HepG2 (cell line): ENCODE results near the gene ZBTB7C. TPM values are rescaled to one million over a fixed set of nuclear protein-coding genes. Genes with fewer than 3 reads are reported as not detected.

ENCODE experiments used
- ATAC-seq: fragments of 200-7000 bp; cut with Tn5 transposase; 3 replicates; pipeline ENCODE4 v1.9.1; 2020; ENCODE audit warnings: mild to moderate bottlenecking, moderate library complexity
- BruUV-seq: library from RNA; stranded (reverse); fragments of 400-500 nt; replicated peaks from 2 replicates; lab custom pipeline; 2021; lab: Mats Ljungman, UMichigan
- CTCF ChIA-PET: fragments of 300-600 bp; formaldehyde crosslinking; extraction: SDS; loops from one replicate; lab custom pipeline; 2021; ENCODE audit warnings: low total read pairs, inconsistent platforms, low intra/inter-chr PET ratio; lab: Yijun Ruan, JAX
- POLR2A ChIA-PET: fragments of 350-600 bp; sonication (Branson Sonifier 250); formaldehyde crosslinking; loops from one replicate; lab custom pipeline; 2020; ENCODE audit warnings: antibody characterized with exemption, inconsistent platforms; lab: Yijun Ruan, JAX
- DNase-seq: peaks from one replicate; pipeline ENCODE4 v3.0.0-alpha.2; 2015; ENCODE audit warnings: low spot score
- FAIRE-seq: peaks from 3 replicates; lab custom pipeline; 2011; peaks lifted over from hg19 to GRCh38; lab: Jason Lieb, UNC
- H2AFZ ChIP-seq: one replicate; pipeline ENCODE4 v1.6.1; 2011; ENCODE audit warnings: low read length, inconsistent platforms
- H3K27ac ChIP-seq: fragments of 300-600 bp; 3 replicates; pipeline ENCODE4 v1.8.0; 2011; ENCODE audit warnings: mixed run types, mild to moderate bottlenecking, mixed read lengths, low read length, inconsistent platforms; ENCODE audit not compliant: insufficient read depth; ENCODE audit errors: extremely low read length
- H3K27me3 ChIP-seq, 2 experiments: fragments of 200-600 bp in 1 of 2; 2 replicates in 1 of 2; 3 replicates in 1 of 2; pipeline versions ENCODE4 v1.6.0 to v1.8.0; 2011; ENCODE audit warnings: low read length in 2 of 2, mild to moderate bottlenecking in 2 of 2, moderate library complexity in 2 of 2, inconsistent platforms in 1 of 2; ENCODE audit not compliant: insufficient read depth in 2 of 2, control insufficient read depth in 1 of 2
- H3K36me3 ChIP-seq, 2 experiments: fragments of 200-600 bp in 1 of 2; replicated peaks in 1 of 2; 2 replicates in 1 of 2; 3 replicates in 1 of 2; pipeline versions ENCODE4 v1.5.1 to v1.8.0; 2011; ENCODE audit warnings: low read length in 2 of 2, inconsistent platforms in 1 of 2; ENCODE audit not compliant: insufficient read depth in 2 of 2, control insufficient read depth in 1 of 2
- H3K4me1 ChIP-seq: 2 replicates; pipeline ENCODE4 v1.5.1; 2012; ENCODE audit warnings: low read length, inconsistent platforms; ENCODE audit not compliant: insufficient read depth
- H3K4me2 ChIP-seq: 2 replicates; pipeline ENCODE4 v1.6.0; 2011; ENCODE audit warnings: low read depth, low read length, inconsistent platforms
- H3K4me3 ChIP-seq, 3 experiments: fragments of 200-600 bp in 1 of 3; sonication (generic), shearing (Covaris generic) in 1 of 3; replicated peaks in 1 of 3; 2 replicates each; pipeline ENCODE4 v1.5.1; 2011 to 2016; ENCODE audit warnings: low read length in 3 of 3, inconsistent platforms in 2 of 3, low read depth in 2 of 3, mild to moderate bottlenecking in 2 of 3, control low read depth in 1 of 3, mixed read lengths in 1 of 3; ENCODE audit not compliant: insufficient read depth in 1 of 3
- H3K79me2 ChIP-seq: one replicate; pipeline ENCODE4 v1.6.1; 2011; ENCODE audit warnings: low read length, inconsistent platforms; ENCODE audit not compliant: insufficient read depth
- H3K9ac ChIP-seq: 2 replicates; pipeline ENCODE4 v1.6.0; 2011; ENCODE audit warnings: mild to moderate bottlenecking, low read depth, low read length, inconsistent platforms; ENCODE audit not compliant: insufficient read depth
- H3K9me3 ChIP-seq: 2 replicates; pipeline ENCODE4 v1.5.1; 2012; ENCODE audit warnings: mild to moderate bottlenecking, low read length
- H4K20me1 ChIP-seq: 2 replicates; pipeline ENCODE4 v1.6.0; 2011; ENCODE audit warnings: inconsistent platforms, mild to moderate bottlenecking, low read length, moderate library complexity; ENCODE audit not compliant: insufficient read depth
- AGO2 ChIP-seq: fragments of 200-400 bp; formaldehyde crosslinking; optimal IDR thresholded peaks from 2 replicates; pipeline ENCODE3; 2017; ENCODE audit warnings: mild to moderate bottlenecking, low read depth, low read length, moderate library complexity
- ARNTL ChIP-seq: sonication (generic); formaldehyde crosslinking; IDR thresholded peaks from 2 replicates; pipeline ENCODE4 v1.4.0; 2020; ENCODE audit warnings: mild to moderate bottlenecking, missing genetic modification reagents
- ATF7 ChIP-seq, 2 experiments: fragments of 450-650 bp in 1 of 2; sonication (generic) in 1 of 2; formaldehyde crosslinking in 1 of 2; IDR thresholded peaks; 2 replicates each; pipeline versions ENCODE4 v1.4.0 to v1.6.1; 2016 to 2020; ENCODE audit warnings: antibody characterized with exemption in 1 of 2, mild to moderate bottlenecking in 1 of 2, missing genetic modification reagents in 1 of 2
- CENPX ChIP-seq: sonication (generic); formaldehyde crosslinking; IDR thresholded peaks from 2 replicates; pipeline ENCODE4 v1.9.0; 2021; ENCODE audit warnings: mild to moderate bottlenecking, missing genetic modification reagents, moderate library complexity
- FOXP1 ChIP-seq, 2 experiments: fragments of 450-650 bp in 1 of 2; IDR thresholded peaks; 2 replicates each; pipeline ENCODE4 v1.6.1; 2017 to 2018; ENCODE audit warnings: antibody characterized with exemption in 1 of 2
- REXO4 ChIP-seq: sonication (generic); formaldehyde crosslinking; IDR thresholded peaks from 2 replicates; pipeline ENCODE4 v1.8.0; 2022; ENCODE audit warnings: missing genetic modification reagents, mild to moderate bottlenecking, borderline replicate concordance
- SCMH1 ChIP-seq: sonication (generic); formaldehyde crosslinking; IDR thresholded peaks from 2 replicates; pipeline ENCODE4 v1.9.0; 2021; ENCODE audit warnings: missing genetic modification reagents, mild to moderate bottlenecking, borderline replicate concordance
- SNAI1 ChIP-seq: sonication (generic); formaldehyde crosslinking; IDR thresholded peaks from 2 replicates; pipeline ENCODE4 v1.5.0; 2020; ENCODE audit warnings: mild to moderate bottlenecking, missing genetic modification reagents, borderline replicate concordance
- SRSF4 ChIP-seq: fragments of 200-400 bp; formaldehyde crosslinking; IDR thresholded peaks from one replicate; pipeline ENCODE4 v1.6.1; 2018; ENCODE audit warnings: mild to moderate bottlenecking, low read depth, low read length, moderate library complexity; ENCODE audit not compliant: poor library complexity, severe bottlenecking
- TCF7L2 ChIP-seq: IDR thresholded peaks from 2 replicates; pipeline ENCODE4 v1.6.1; 2011; ENCODE audit warnings: mild to moderate bottlenecking, low read depth, low read length, moderate library complexity
- ZNF180 ChIP-seq: sonication (generic); formaldehyde crosslinking; IDR thresholded peaks from 2 replicates; pipeline ENCODE4 v1.4.0; 2020; ENCODE audit warnings: low read depth, missing genetic modification reagents, borderline replicate concordance
- ZNF468 ChIP-seq: sonication (generic); formaldehyde crosslinking; IDR thresholded peaks from 2 replicates; pipeline ENCODE4 v1.8.0; 2022; ENCODE audit warnings: mild to moderate bottlenecking, moderate library complexity, missing genetic modification reagents
- ZNF549 ChIP-seq: sonication (generic); formaldehyde crosslinking; IDR thresholded peaks from 2 replicates; pipeline ENCODE4 v1.5.0; 2020; ENCODE audit warnings: missing genetic modification reagents
- ZNF577 ChIP-seq: sonication (generic); formaldehyde crosslinking; IDR thresholded peaks from 2 replicates; pipeline ENCODE4 v1.4.0; 2020; ENCODE audit warnings: mild to moderate bottlenecking, low read depth, missing genetic modification reagents, borderline replicate concordance
- ZNF674 ChIP-seq: sonication (generic); formaldehyde crosslinking; IDR thresholded peaks from 2 replicates; pipeline ENCODE4 v1.5.0; 2020; ENCODE audit warnings: low read depth, mild to moderate bottlenecking, missing genetic modification reagents
- ZNF768 ChIP-seq: sonication (generic); formaldehyde crosslinking; IDR thresholded peaks from 2 replicates; pipeline ENCODE4 v1.4.0; 2020; ENCODE audit warnings: missing genetic modification reagents
- ZSCAN9 ChIP-seq: IDR thresholded peaks from 2 replicates; pipeline ENCODE4 v1.6.1; 2016; ENCODE audit warnings: borderline replicate concordance
- WGBS: methylation state at CpG from one replicate; pipeline ENCODE4 v1.1.6; 2017; ENCODE audit warnings: low lambda C conversion rate; 5-methylcytosine and 5-hydroxymethylcytosine counted together
- in situ Hi-C: cut with HindIII; loops from 2 replicates; pipeline ENCODE4 v1.10.0; 2017; ENCODE audit warnings: low pct_unique_long_range_greater_than_20kb; ENCODE audit not compliant: extremely low pct_ligation_motif_present
- intact Hi-C: fragments of 100-400 bp; cut with micrococcal nuclease; formaldehyde crosslinking; loops from one replicate; pipeline ENCODE4 v1.10.0; 2022; ENCODE audit not compliant: unreplicated experiment
- polyA plus RNA-seq, 8 experiments: library from polyadenylated mRNA; depleted of rRNA in 3 of 8; stranded (reverse) in 7 of 8; unstranded in 1 of 8; fragments of >200 nt; fragmentation: Illumina TruSeq in 4 of 8; extraction: Trizol in 4 of 8; gene quantifications; 2 replicates each; pipeline versions ENCODE4 v1.2.1 to v1.2.3, GENCODE V29; 2011 to 2016; ENCODE audit warnings: low read depth in 4 of 8, missing spikeins in 1 of 8, mixed read lengths in 1 of 8; ENCODE audit not compliant: insufficient read depth in 1 of 8
- total RNA-seq, 5 experiments: library from RNA; depleted of rRNA; stranded (reverse); fragments of >200 nt; fragmentation: Illumina TruSeq; extraction: Trizol; gene quantifications; 2 replicates each; pipeline ENCODE4 v1.2.3, GENCODE V29; 2016; ENCODE audit warnings: low read depth in 1 of 5

ZBTB7C gene
- total and polyA plus RNA-seq, 2 of the 13 experiments (the other 11 are each of a cell fraction or from before 2014, with no cell fraction given) = 0.01 to 0.04 TPM

- H4K20me1 ChIP-seq = no peaks in the 10 kb centered on the region
- in situ Hi-C loops = no loop called here
- no peaks in the 10 kb centered on the region for H3K4me1 ChIP-seq
- no peaks in the 10 kb centered on the region; a peak in 2 of 5 replicates for H3K27me3 ChIP-seq
- no peaks in the 10 kb centered on the region for H3K79me2 ChIP-seq
- no peak overlapping the region for H3K4me2 ChIP-seq
- intact Hi-C loops = no loop called here
- CTCF ChIA-PET = no interaction called here
- no peak overlapping the region for H3K4me3 ChIP-seq
- TF ChIP-seq ZNF674 (CRISPR knock-in tag) (no peak), SNAI1 (CRISPR knock-in tag) (no peak), SCMH1 (CRISPR knock-in tag) (no peak), ZNF549 (CRISPR knock-in tag) (no peak), AGO2 (no peak), REXO4 (CRISPR knock-in tag) (no peak), ZNF468 (CRISPR knock-in tag) (no peak), FOXP1 (IDR thresholded peaks at IDR 0.05) (no peak), FOXP1 (CRISPR knock-in tag; IDR thresholded peaks at IDR 0.05) (no peak), ZNF768 (CRISPR knock-in tag) (no peak), TCF7L2 (no peak), ZNF577 (no peak), ATF7 (IDR thresholded peaks at IDR 0.05) (no peak), ATF7 (CRISPR knock-in tag; IDR thresholded peaks at IDR 0.05) (no peak), ZNF180 (CRISPR knock-in tag) (no peak), SRSF4 (no peak), ZSCAN9 (CRISPR knock-in tag) (no peak), CENPX (CRISPR knock-in tag) (no peak), ARNTL (no peak)
- H3K9me3 ChIP-seq = no peaks in the 10 kb centered on the region
- H3K27ac ChIP-seq = no peak overlapping the region
- DNase-seq (no peak), FAIRE-seq (no peak), ATAC-seq (no peak)
- POLR2A ChIA-PET = no interaction called here
- whole genome bisulfite sequencing = 54% methylated on average over 3 of the region's 5 CpGs
- H3K36me3 ChIP-seq = no peaks in the 10 kb centered on the region
- no peak overlapping the region for H2AFZ ChIP-seq
- H3K9ac ChIP-seq = no peak overlapping the region
- no TSS peak for BruUV-seq
These were observed 362.3 kb downstream of the ZBTB7C start for GRCh38 chr18:48046843-48047242.
